GM12892 (cell line): ENCODE measurements around the gene CPLANE1.

Source experiments
- POLR2A ChIP-seq: IDR thresholded peaks from 2 replicates; pipeline ENCODE4 v1.6.1; 2011; ENCODE audit warnings: low read depth, low read length, control low read depth
- POLR2AphosphoS5 ChIP-seq: IDR thresholded peaks from 2 replicates; pipeline ENCODE4 v1.6.1; 2011; ENCODE audit warnings: low read depth, low read length, control low read depth
- TAF1 ChIP-seq: IDR thresholded peaks from 2 replicates; pipeline ENCODE4 v1.6.1; 2011; ENCODE audit warnings: low read depth, mild to moderate bottlenecking, control low read depth, low read length, borderline replicate concordance

GRCh38 chr5:37086466-37087173, 162.6 kb downstream of the CPLANE1 start:
- TF ChIP-seq TAF1, result no peak
- no peak for TF ChIP-seq POLR2A
- no peak for TF ChIP-seq POLR2AphosphoS5
